CD14-positive monocyte (primary cell): ENCODE measurements around the gene C20orf204. TPM values are rescaled to one million over a fixed set of nuclear protein-coding genes. Genes with fewer than 3 reads are reported as not detected.

Experiments used
- DNase-seq, 3 donors: peaks; one replicate each; pipeline ENCODE4 v3.0.0-alpha.2; 2011 to 2022
- H2AFZ ChIP-seq: 2 replicates; pipeline ENCODE4 v1.6.0; 2012; ENCODE audit warnings: mild to moderate bottlenecking, low read depth, low read length, inconsistent platforms; ENCODE audit not compliant: insufficient read depth, poor library complexity, severe bottlenecking
- H3K27ac ChIP-seq, 2 donors: 1 replicate in 1 of 2; 2 replicates in 1 of 2; pipeline ENCODE4 v1.5.1; 2012 to 2013; ENCODE audit warnings: low read length in 2 of 2, control low read depth in 1 of 2, inconsistent platforms in 1 of 2, low read depth in 1 of 2, mild to moderate bottlenecking in 1 of 2
- H3K27me3 ChIP-seq, 2 donors: one replicate each; pipeline versions ENCODE4 v1.6.0 to v1.6.1; 2011 to 2013; ENCODE audit warnings: low read length in 2 of 2; ENCODE audit not compliant: control insufficient read depth in 2 of 2, insufficient read depth in 2 of 2
- H3K36me3 ChIP-seq, 2 donors: replicated peaks in 1 of 2; 1 replicate in 1 of 2; 2 replicates in 1 of 2; pipeline versions ENCODE4 v1.5.1 to v1.6.1; 2012 to 2013; ENCODE audit warnings: low read length in 2 of 2, control low read depth in 1 of 2, inconsistent platforms in 1 of 2, mild to moderate bottlenecking in 1 of 2; ENCODE audit not compliant: insufficient read depth in 2 of 2, control insufficient read depth in 1 of 2
- H3K4me1 ChIP-seq, 2 donors: 1 replicate in 1 of 2; 2 replicates in 1 of 2; pipeline versions ENCODE4 v1.5.1 to v1.6.1; 2012 to 2013; ENCODE audit warnings: low read length in 2 of 2, control low read depth in 1 of 2, inconsistent platforms in 1 of 2, mild to moderate bottlenecking in 1 of 2, moderate library complexity in 1 of 2; ENCODE audit not compliant: insufficient read depth in 2 of 2, control insufficient read depth in 1 of 2
- H3K4me2 ChIP-seq: replicated peaks from 2 replicates; pipeline ENCODE3; 2012; ENCODE audit warnings: low read length, moderate library complexity, mild to moderate bottlenecking; ENCODE audit not compliant: poor library complexity, severe bottlenecking; ENCODE audit errors: extremely low read depth
- H3K4me3 ChIP-seq, 3 experiments: fragments of 200-600 bp in 1 of 3; sonication (generic) in 1 of 3; replicated peaks in 1 of 3; 1 replicate in 2 of 3; 2 replicates in 1 of 3; pipeline ENCODE4 v1.5.1; 2011 to 2013; ENCODE audit warnings: low read length in 3 of 3, mild to moderate bottlenecking in 3 of 3, control low read depth in 2 of 3, low read depth in 2 of 3, inconsistent platforms in 1 of 3, moderate library complexity in 1 of 3
- H3K79me2 ChIP-seq: 2 replicates; pipeline ENCODE4 v1.6.0; 2012; ENCODE audit warnings: mild to moderate bottlenecking, control low read depth, inconsistent platforms, low read length, moderate library complexity; ENCODE audit not compliant: insufficient read depth
- H3K9ac ChIP-seq: 2 replicates; pipeline ENCODE4 v1.6.0; 2017; ENCODE audit warnings: low read length, mild to moderate bottlenecking; ENCODE audit not compliant: insufficient read depth, poor library complexity, severe bottlenecking
- H3K9me3 ChIP-seq, 2 donors: replicated peaks in 1 of 2; 1 replicate in 1 of 2; 2 replicates in 1 of 2; pipeline versions ENCODE4 v1.5.1 to v1.6.1; 2012 to 2013; ENCODE audit warnings: low read length in 2 of 2, control low read depth in 1 of 2; ENCODE audit not compliant: control insufficient read depth in 1 of 2, insufficient read depth in 1 of 2
- H4K20me1 ChIP-seq: 2 replicates; pipeline ENCODE4 v1.6.0; 2012; ENCODE audit warnings: mild to moderate bottlenecking, low read length, control low read depth, moderate library complexity; ENCODE audit not compliant: insufficient read depth
- H3K27ac Mint-ChIP-seq, 7 donors: one replicate each; pipeline ENCODE4 v1.8.0; 2020; ENCODE audit warnings: mild to moderate bottlenecking in 7 of 7, mixed read lengths in 7 of 7, moderate library complexity in 6 of 7, inconsistent platforms in 2 of 7
- H3K27me3 Mint-ChIP-seq, 3 donors: one replicate each; pipeline ENCODE4 v1.8.0; 2021 to 2022; ENCODE audit warnings: low read depth in 3 of 3, mild to moderate bottlenecking in 3 of 3, mixed read lengths in 3 of 3, moderate library complexity in 3 of 3, inconsistent platforms in 1 of 3
- H3K36me3 Mint-ChIP-seq, 2 donors: one replicate each; pipeline ENCODE4 v1.8.0; 2020; ENCODE audit warnings: mixed read lengths in 2 of 2, inconsistent platforms in 1 of 2, mild to moderate bottlenecking in 1 of 2
- H3K4me1 Mint-ChIP-seq: one replicate; pipeline ENCODE4 v1.8.0; 2020; ENCODE audit warnings: mild to moderate bottlenecking, mixed read lengths
- H3K4me3 Mint-ChIP-seq, 2 donors: one replicate each; pipeline ENCODE4 v1.8.0; 2020; ENCODE audit warnings: mild to moderate bottlenecking in 2 of 2, mixed read lengths in 2 of 2, moderate library complexity in 1 of 2
- H3K9me3 Mint-ChIP-seq, 7 donors: one replicate each; pipeline ENCODE4 v1.8.0; 2020 to 2022; ENCODE audit warnings: mixed read lengths in 7 of 7, mild to moderate bottlenecking in 6 of 7, moderate library complexity in 6 of 7, inconsistent platforms in 2 of 7
- WGBS: methylation state at CpG from one replicate; pipeline ENCODE4 v1.1.5; 2013; ENCODE audit warnings: missing lambda C conversion rate; ENCODE audit not compliant: insufficient coverage; 5-methylcytosine and 5-hydroxymethylcytosine counted together
- intact Hi-C, 2 donors: fragments of 100-400 bp; cut with micrococcal nuclease; formaldehyde crosslinking; loops; one replicate each; pipeline versions ENCODE4 v1.15.0 to v1.15.1; 2023
- polyA plus RNA-seq, 3 donors: library from polyadenylated mRNA; depleted of rRNA in 1 of 3; unstranded in 2 of 3; stranded (reverse) in 1 of 3; fragments of 300-500 nt in 2 of 3; fragments of >200 nt in 1 of 3; fragmentation: Illumina TruSeq in 2 of 3; gene quantifications; 1 replicate in 2 of 3; 2 replicates in 1 of 3; pipeline ENCODE4 v1.2.3, GENCODE V29; 2012 to 2021
- TF ChIP-seq, protein P1 (sequence below): fragments of 200-600 bp; IDR thresholded peaks from one replicate; pipeline ENCODE4 v1.8.0; 2022; ENCODE audit warnings: antibody characterized with exemption, mild to moderate bottlenecking

Gene C20orf204
- polyA plus RNA-seq, 3 donors, result 0.20 TPM; not detected in 2

GRCh38 chr20:64031822-64032314 is 4.1 kb upstream of the C20orf204 start:
- Histone ChIP-seq H3K36me3 (peaks cover 63 to 85% of the 10 kb centered on the region in 2 donors), H3K9me3 (no peaks in the 10 kb centered on the region), H3K27ac (no peak overlapping the region), H3K4me3 (no peak overlapping the region), H3K27me3 (peaks cover 0 to 9% of the 10 kb centered on the region in 2 donors), H3K79me2 (no peaks in the 10 kb centered on the region), H3K4me2 (no peak overlapping the region), H2AFZ (no peak overlapping the region), H4K20me1 (no peaks in the 10 kb centered on the region), H3K4me1 (no peaks in the 10 kb centered on the region), H3K9ac (no peak overlapping the region)
- intact Hi-C loops, result no loop called here
- Mint-ChIP-seq H3K36me3 (peaks cover 74 to 81% of the 10 kb centered on the region in 2 donors), H3K4me3 (no peak overlapping the region), H3K4me1 (no peaks in the 10 kb centered on the region), H3K27ac (no peak overlapping the region), H3K27me3 (peaks cover 11 to 12% (median 11%) of the 10 kb centered on the region in 3 donors), H3K9me3 (peaks cover 0 to 2% (median 0%) of the 10 kb centered on the region in 7 donors)
- TF ChIP-seq, protein P1, sequence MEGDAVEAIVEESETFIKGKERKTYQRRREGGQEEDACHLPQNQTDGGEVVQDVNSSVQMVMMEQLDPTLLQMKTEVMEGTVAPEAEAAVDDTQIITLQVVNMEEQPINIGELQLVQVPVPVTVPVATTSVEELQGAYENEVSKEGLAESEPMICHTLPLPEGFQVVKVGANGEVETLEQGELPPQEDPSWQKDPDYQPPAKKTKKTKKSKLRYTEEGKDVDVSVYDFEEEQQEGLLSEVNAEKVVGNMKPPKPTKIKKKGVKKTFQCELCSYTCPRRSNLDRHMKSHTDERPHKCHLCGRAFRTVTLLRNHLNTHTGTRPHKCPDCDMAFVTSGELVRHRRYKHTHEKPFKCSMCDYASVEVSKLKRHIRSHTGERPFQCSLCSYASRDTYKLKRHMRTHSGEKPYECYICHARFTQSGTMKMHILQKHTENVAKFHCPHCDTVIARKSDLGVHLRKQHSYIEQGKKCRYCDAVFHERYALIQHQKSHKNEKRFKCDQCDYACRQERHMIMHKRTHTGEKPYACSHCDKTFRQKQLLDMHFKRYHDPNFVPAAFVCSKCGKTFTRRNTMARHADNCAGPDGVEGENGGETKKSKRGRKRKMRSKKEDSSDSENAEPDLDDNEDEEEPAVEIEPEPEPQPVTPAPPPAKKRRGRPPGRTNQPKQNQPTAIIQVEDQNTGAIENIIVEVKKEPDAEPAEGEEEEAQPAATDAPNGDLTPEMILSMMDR, result no peak
- no peak for DNase-seq
- WGBS, result 98% methylated on average over 12 of the region's 19 CpGs

- Mint-ChIP-seq H3K36me3 (peaks cover 63 to 70% of the 10 kb centered on the region in 2 donors), H3K27me3 (peaks cover 19 to 22% (median 22%) of the 10 kb centered on the region in 3 donors)
Observed at GRCh38 chr20:64032706-64033624, 3.0 kb upstream of the C20orf204 start.

More at GRCh38 chr20:64032706-64033624, 3.0 kb upstream of the C20orf204 start:
- Histone ChIP-seq H3K4me3 (no peak overlapping the region), H3K27ac (no peak overlapping the region), H3K27me3 (peaks cover 9 to 20% of the 10 kb centered on the region in 2 donors), H3K36me3 (peaks cover 52 to 74% of the 10 kb centered on the region in 2 donors), H4K20me1 (no peaks in the 10 kb centered on the region), H3K4me2 (no peak overlapping the region), H3K9me3 (no peaks in the 10 kb centered on the region), H3K79me2 (no peaks in the 10 kb centered on the region), H3K4me1 (peaks cover 3% of the 10 kb centered on the region in 2 donors), H2AFZ (no peak overlapping the region), H3K9ac (no peak overlapping the region)
- intact Hi-C loops, result no loop called here
- Mint-ChIP-seq H3K4me3 (no peak overlapping the region), H3K9me3 (peaks cover 0 to 2% (median 0%) of the 10 kb centered on the region in 7 donors), H3K27ac (peak overlapping the region in 1 of 7 donors; percentile 40), H3K4me1 (peaks cover 4% of the 10 kb centered on the region)
- no peak for DNase-seq
- TF ChIP-seq, protein P1, result no peak
- 96% methylated on average over 26 of the region's 31 CpGs for WGBS
